Trophoblast cell (in vitro differentiated cells and primary cell): ENCODE data around the gene SPATA46.
A peak's percentile ranks its signal among the peaks of the same experiment; 100 is the strongest.

Source experiments
- DNase-seq, 2 donors: peaks; one replicate each; pipeline ENCODE4 v3.0.0-alpha.2; 2016
- H2AFZ ChIP-seq: 2 replicates; pipeline ENCODE4 v1.6.1; 2013; ENCODE audit warnings: low read length, moderate library complexity, mild to moderate bottlenecking; ENCODE audit not compliant: insufficient read depth, poor library complexity
- H2AK5ac ChIP-seq: 2 replicates; pipeline ENCODE4 v1.6.1; 2013; ENCODE audit warnings: mild to moderate bottlenecking, low read length
- H2BK120ac ChIP-seq: 2 replicates; pipeline ENCODE4 v1.6.1; 2013; ENCODE audit warnings: low read length, mild to moderate bottlenecking, moderate library complexity; ENCODE audit not compliant: insufficient read depth, poor library complexity
- H2BK12ac ChIP-seq: 2 replicates; pipeline ENCODE4 v1.6.1; 2013; ENCODE audit warnings: mild to moderate bottlenecking, low read length, moderate library complexity
- H2BK5ac ChIP-seq: 2 replicates; pipeline ENCODE4 v1.6.1; 2013; ENCODE audit warnings: low read length, low read depth, moderate library complexity, mild to moderate bottlenecking; ENCODE audit not compliant: poor library complexity
- H3K14ac ChIP-seq: 2 replicates; pipeline ENCODE4 v1.6.1; 2013; ENCODE audit warnings: mild to moderate bottlenecking, low read length
- H3K18ac ChIP-seq: 2 replicates; pipeline ENCODE4 v1.6.1; 2013; ENCODE audit warnings: mild to moderate bottlenecking, low read length
- H3K23ac ChIP-seq: 2 replicates; pipeline ENCODE4 v1.6.1; 2013; ENCODE audit warnings: low read length
- H3K27ac ChIP-seq: 2 replicates; pipeline ENCODE4 v1.5.1; 2013; ENCODE audit warnings: low read depth, mild to moderate bottlenecking, inconsistent platforms, low read length, moderate library complexity
- H3K27me3 ChIP-seq: 2 replicates; pipeline ENCODE4 v1.6.1; 2013; ENCODE audit warnings: inconsistent platforms, mild to moderate bottlenecking, low read length, moderate library complexity; ENCODE audit not compliant: insufficient read depth
- H3K36me3 ChIP-seq, 2 experiments: 1 replicate in 1 of 2; 2 replicates in 1 of 2; pipeline ENCODE4 v1.6.1; 2013; ENCODE audit warnings: low read length in 2 of 2, mild to moderate bottlenecking in 2 of 2, moderate library complexity in 1 of 2; ENCODE audit not compliant: insufficient read depth in 2 of 2, control insufficient read depth in 1 of 2
- H3K4ac ChIP-seq: 2 replicates; pipeline ENCODE4 v1.6.1; 2013; ENCODE audit warnings: low read depth, mild to moderate bottlenecking, low read length, moderate library complexity
- H3K4me1 ChIP-seq, 2 experiments: 1 replicate in 1 of 2; 2 replicates in 1 of 2; pipeline ENCODE4 v1.6.1; 2013; ENCODE audit warnings: low read length in 2 of 2, mild to moderate bottlenecking in 2 of 2, moderate library complexity in 1 of 2; ENCODE audit not compliant: insufficient read depth in 2 of 2, control insufficient read depth in 1 of 2
- H3K4me2 ChIP-seq: 2 replicates; pipeline ENCODE4 v1.6.1; 2013; ENCODE audit warnings: inconsistent platforms, mild to moderate bottlenecking, low read length, moderate library complexity
- H3K4me3 ChIP-seq: 2 replicates; pipeline ENCODE4 v1.5.1; 2013; ENCODE audit warnings: mild to moderate bottlenecking, low read depth, low read length, inconsistent platforms
- H3K79me1 ChIP-seq: one replicate; pipeline ENCODE4 v1.6.1; 2013; ENCODE audit warnings: low read length
- H3K79me2 ChIP-seq: 2 replicates; pipeline ENCODE4 v1.6.1; 2013; ENCODE audit warnings: low read length, mild to moderate bottlenecking; ENCODE audit not compliant: control insufficient read depth, insufficient read depth, poor library complexity
- H3K9ac ChIP-seq: 2 replicates; pipeline ENCODE4 v1.6.1; 2013; ENCODE audit warnings: mild to moderate bottlenecking, low read length
- H3K9me3 ChIP-seq: 2 replicates; pipeline ENCODE4 v1.6.1; 2013; ENCODE audit warnings: low read depth, mild to moderate bottlenecking, control low read depth, inconsistent platforms, low read length; ENCODE audit not compliant: insufficient read depth
- H4K12ac ChIP-seq: 2 replicates; pipeline ENCODE4 v1.6.1; 2013; ENCODE audit warnings: low read depth, mild to moderate bottlenecking, low read length, moderate library complexity
- H4K8ac ChIP-seq: 2 replicates; pipeline ENCODE4 v1.6.1; 2013; ENCODE audit warnings: low read depth, mild to moderate bottlenecking, low read length, moderate library complexity
- H4K91ac ChIP-seq: one replicate; pipeline ENCODE4 v1.6.1; 2013; ENCODE audit warnings: low read depth, mild to moderate bottlenecking, low read length, moderate library complexity
- WGBS: extraction: QIAGEN DNeasy Blood & Tissue Kit; methylation state at CpG from one replicate; pipeline ENCODE4 v1.1.7; 2013; ENCODE audit warnings: missing lambda C conversion rate; ENCODE audit not compliant: insufficient read length, insufficient coverage; ENCODE audit errors: extremely low coverage; 5-methylcytosine and 5-hydroxymethylcytosine counted together

The SPATA46 gene

DNA sequence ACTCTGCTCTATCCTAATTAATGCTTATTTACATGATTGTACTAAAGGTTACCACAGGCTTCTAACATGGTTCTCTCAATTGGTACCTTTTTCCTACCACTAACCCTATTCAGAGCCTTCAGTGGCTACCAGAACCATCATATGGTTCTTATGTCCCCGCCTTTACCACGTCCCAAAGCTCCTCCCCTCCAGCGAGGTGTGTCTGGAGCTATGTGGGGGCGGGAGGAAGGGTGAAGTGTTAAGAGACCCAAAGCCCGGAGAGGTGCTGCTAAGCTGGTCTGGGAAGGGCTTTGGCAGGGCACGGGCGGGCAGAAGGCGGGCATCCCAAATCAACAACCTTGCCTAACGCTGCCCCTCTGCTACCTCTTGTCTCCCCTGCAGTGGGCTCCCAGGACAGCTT, 10.0 kb downstream of the SPATA46 start:
- Histone ChIP-seq H4K8ac (no peak overlapping the region), H3K27ac (no peak overlapping the region), H3K27me3 (no peaks in the 10 kb centered on the region), H3K4me2 (no peak overlapping the region), H3K79me1 (peaks cover 2% of the 10 kb centered on the region), H3K4me1 (peaks cover 9 to 10% of the 10 kb centered on the region in 2 experiments), H3K9me3 (no peaks in the 10 kb centered on the region), H3K18ac (no peak overlapping the region), H3K23ac (no peak overlapping the region), H2BK5ac (no peak overlapping the region), H2BK12ac (no peak overlapping the region), H4K12ac (no peak overlapping the region), H3K36me3 (peaks cover 0 to 2% of the 10 kb centered on the region in 2 experiments), H2BK120ac (no peak overlapping the region), H3K4ac (no peak overlapping the region), H3K4me3 (no peak overlapping the region), H3K79me2 (no peaks in the 10 kb centered on the region), H3K14ac (no peak overlapping the region), H2AFZ (no peak overlapping the region), H2AK5ac (no peak overlapping the region), H3K9ac (no peak overlapping the region), H4K91ac (no peak overlapping the region)
- WGBS, result no CpG with 5 or more reads among the region's 9 CpGs
- peak; percentile 25 to 59 for DNase-seq

DNA sequence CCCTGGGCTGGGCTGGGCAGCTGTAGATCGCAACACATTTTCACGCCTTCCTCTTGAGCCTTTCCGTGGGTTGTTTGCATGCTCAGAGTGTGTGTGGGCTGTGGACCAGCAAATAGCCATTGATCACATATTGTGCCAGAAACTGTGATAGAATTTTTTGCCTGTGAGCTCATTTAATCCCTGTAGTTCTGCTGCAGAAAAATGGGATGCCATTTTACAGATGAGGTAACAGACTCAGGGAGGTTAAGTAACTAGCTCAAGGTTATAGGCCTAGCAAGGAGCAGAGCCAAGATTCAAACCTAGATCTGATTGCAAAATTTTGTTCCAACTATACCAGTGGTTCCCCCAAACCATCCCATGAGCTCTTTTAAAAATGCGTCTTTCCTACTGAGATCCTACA, 10.5 kb downstream of the SPATA46 start:
- H3K27me3 ChIP-seq, result no peaks in the 10 kb centered on the region
- no peak overlapping the region for H2BK120ac ChIP-seq
- no peak overlapping the region for H3K9ac ChIP-seq
- H3K9me3 ChIP-seq, result no peaks in the 10 kb centered on the region
- WGBS, result no CpG with 5 or more reads among the region's 4 CpGs
- no peak overlapping the region for H2AK5ac ChIP-seq
- H3K79me2 ChIP-seq, result no peaks in the 10 kb centered on the region
- no peak overlapping the region for H3K4ac ChIP-seq
- no peak overlapping the region for H4K8ac ChIP-seq
- H3K27ac ChIP-seq, result no peak overlapping the region
- no peak overlapping the region for H3K18ac ChIP-seq
- no peak overlapping the region for H2BK5ac ChIP-seq
- no peak overlapping the region for H3K23ac ChIP-seq
- no peak overlapping the region for H2BK12ac ChIP-seq
- no peak overlapping the region for H4K12ac ChIP-seq
- H3K4me1 ChIP-seq, result peaks cover 9 to 10% of the 10 kb centered on the region in 2 experiments
- no peak overlapping the region for H2AFZ ChIP-seq
- no peak overlapping the region for H3K14ac ChIP-seq
- H3K36me3 ChIP-seq, result peaks cover 0 to 2% of the 10 kb centered on the region in 2 experiments
- peaks cover 2% of the 10 kb centered on the region for H3K79me1 ChIP-seq
- no peak for DNase-seq
- H3K4me2 ChIP-seq, result no peak overlapping the region
- H4K91ac ChIP-seq, result no peak overlapping the region
- no peak overlapping the region for H3K4me3 ChIP-seq

DNA sequence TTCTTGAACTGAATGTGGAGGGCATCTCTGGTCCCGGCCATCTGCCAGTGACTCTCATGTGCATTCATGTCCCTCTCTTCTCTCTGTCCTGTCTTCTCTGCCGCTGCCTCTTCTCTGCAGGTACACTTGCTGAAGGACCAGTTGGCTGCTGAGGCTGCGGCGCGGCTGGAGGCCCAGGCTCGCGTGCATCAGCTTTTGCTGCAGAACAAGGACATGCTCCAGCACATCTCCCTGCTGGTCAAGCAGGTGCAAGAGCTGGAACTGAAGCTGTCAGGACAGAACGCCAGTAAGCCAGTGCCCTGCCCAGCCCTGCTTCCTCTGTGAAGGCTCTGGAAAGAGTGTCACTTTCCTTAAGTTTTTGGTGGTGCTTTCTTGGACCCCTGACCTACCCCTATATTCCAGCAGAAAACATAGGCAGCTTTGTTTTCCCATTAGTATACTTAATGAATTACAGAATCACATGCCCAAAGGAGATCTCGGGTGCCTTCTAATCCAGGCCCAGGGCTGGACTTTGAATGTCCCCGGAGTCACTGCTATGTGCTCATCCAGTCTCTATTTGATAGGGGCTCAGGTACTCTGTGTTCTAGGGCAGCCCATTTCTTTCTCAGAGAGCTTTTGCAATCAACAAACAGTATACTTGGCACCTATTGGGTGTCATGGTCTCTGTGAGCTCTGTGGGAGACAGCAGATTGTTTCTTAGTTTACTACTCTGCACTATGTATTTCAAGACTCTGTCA, 11.2 kb downstream of the SPATA46 start:
- Histone ChIP-seq H4K12ac (no peak overlapping the region), H3K36me3 (peaks cover 0 to 2% of the 10 kb centered on the region in 2 experiments), H2BK120ac (no peak overlapping the region), H3K4me1 (peaks cover 9 to 10% of the 10 kb centered on the region in 2 experiments), H3K4ac (no peak overlapping the region), H3K27ac (no peak overlapping the region), H2AFZ (no peak overlapping the region), H3K23ac (no peak overlapping the region), H3K18ac (no peak overlapping the region), H3K14ac (no peak overlapping the region), H2BK5ac (no peak overlapping the region), H2AK5ac (no peak overlapping the region), H3K79me2 (no peaks in the 10 kb centered on the region), H4K91ac (no peak overlapping the region), H3K9ac (no peak overlapping the region), H2BK12ac (no peak overlapping the region), H3K4me2 (no peak overlapping the region), H3K4me3 (no peak overlapping the region), H4K8ac (no peak overlapping the region), H3K9me3 (no peaks in the 10 kb centered on the region), H3K79me1 (peaks cover 2% of the 10 kb centered on the region), H3K27me3 (no peaks in the 10 kb centered on the region)
- no peak for DNase-seq
- WGBS, result no CpG with 5 or more reads among the region's 10 CpGs

DNA sequence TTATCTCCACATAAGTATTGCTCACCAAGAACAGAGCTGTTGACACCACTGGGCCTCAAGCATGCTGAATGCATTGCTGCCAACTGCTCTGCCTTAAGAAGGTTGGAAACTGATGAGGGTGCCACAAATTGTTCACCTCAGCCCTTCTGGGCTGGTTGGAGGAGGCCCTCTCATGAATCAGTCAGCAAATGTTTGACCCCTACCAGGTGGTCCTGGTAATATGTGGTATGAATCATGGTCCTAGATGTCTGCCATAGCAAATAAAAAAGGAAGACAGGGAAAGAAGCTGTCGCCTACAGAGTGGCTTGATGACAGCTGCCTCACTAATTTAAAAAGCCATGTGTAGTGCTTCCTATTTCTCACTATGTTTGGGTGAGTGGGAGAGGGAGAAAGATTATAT, 12.2 kb downstream of the SPATA46 start:
- H3K4me1 ChIP-seq, result peaks cover 9 to 10% of the 10 kb centered on the region in 2 experiments
- H2AFZ ChIP-seq, result no peak overlapping the region
- H4K12ac ChIP-seq, result no peak overlapping the region
- H3K4ac ChIP-seq, result no peak overlapping the region
- H3K9me3 ChIP-seq, result no peaks in the 10 kb centered on the region
- H2BK5ac ChIP-seq, result no peak overlapping the region
- no peaks in the 10 kb centered on the region for H3K79me2 ChIP-seq
- WGBS, result no CpG with 5 or more reads among the region's 1 CpG
- no peak overlapping the region for H2BK120ac ChIP-seq
- H2BK12ac ChIP-seq, result no peak overlapping the region
- H3K9ac ChIP-seq, result no peak overlapping the region
- no peak overlapping the region for H3K4me3 ChIP-seq
- peaks cover 2% of the 10 kb centered on the region for H3K79me1 ChIP-seq
- no peak overlapping the region for H3K18ac ChIP-seq
- H4K91ac ChIP-seq, result no peak overlapping the region
- H3K4me2 ChIP-seq, result no peak overlapping the region
- DNase-seq, result no peak
- no peak overlapping the region for H2AK5ac ChIP-seq
- H3K27ac ChIP-seq, result no peak overlapping the region
- H3K14ac ChIP-seq, result no peak overlapping the region
- no peak overlapping the region for H3K23ac ChIP-seq
- no peaks in the 10 kb centered on the region for H3K27me3 ChIP-seq
- peaks cover 0 to 2% of the 10 kb centered on the region in 2 experiments for H3K36me3 ChIP-seq
- H4K8ac ChIP-seq, result no peak overlapping the region
